GM12874 (cell line): ENCODE results near the gene PSME2.

Experiments used
- CTCF ChIP-seq: IDR thresholded peaks from 2 replicates; pipeline ENCODE4 v1.5.1; 2011; ENCODE audit warnings: low read depth, mild to moderate bottlenecking, control low read depth, low read length, moderate library complexity; ENCODE audit not compliant: insufficient read depth

The PSME2 gene

GRCh38 chr14:24143511-24143910, 2.9 kb downstream of the PSME2 start:
- TF ChIP-seq CTCF, result no peak

GRCh38 chr14:24141097-24141880, 5.1 kb downstream of the PSME2 start, which contains the start of gene EMC9:
EMC9 (minus strand) TSS chr14:24141591; CDS start chr14:24141304, 287 bp downstream.
- peak; percentile 33; the same call in 1 of the 2 replicates for TF ChIP-seq CTCF

GRCh38 chr14:24139272-24139934, 7.0 kb downstream of the PSME2 start:
- no peak for TF ChIP-seq CTCF

GRCh38 chr14:24138396-24139271, 7.8 kb downstream of the PSME2 start:
- TF ChIP-seq CTCF, result no peak

- TF ChIP-seq CTCF, result no peak
Measured at GRCh38 chr14:24137529-24138395, 8.6 kb downstream of the PSME2 start.

- no peak for TF ChIP-seq CTCF
Measured at GRCh38 chr14:24136684-24137528, 9.5 kb downstream of the PSME2 start.
